HG03575 (cell line): ENCODE results near the gene PIGA.
"Not testable (repeated sequence)": the region's sequence is repeated elsewhere in the genome, so short reads cannot be mapped to it uniquely, and the experiment has no call there.

ENCODE experiments used
- ATAC-seq: cut with Tn5 transposase; IDR thresholded peaks from one replicate; pipeline ENCODE4 v1.9.1; 2021; ENCODE audit not compliant: unreplicated experiment, insufficient number of reproducible peaks, low FRiP score; ENCODE audit errors: extremely low read depth

The PIGA gene

DNA sequence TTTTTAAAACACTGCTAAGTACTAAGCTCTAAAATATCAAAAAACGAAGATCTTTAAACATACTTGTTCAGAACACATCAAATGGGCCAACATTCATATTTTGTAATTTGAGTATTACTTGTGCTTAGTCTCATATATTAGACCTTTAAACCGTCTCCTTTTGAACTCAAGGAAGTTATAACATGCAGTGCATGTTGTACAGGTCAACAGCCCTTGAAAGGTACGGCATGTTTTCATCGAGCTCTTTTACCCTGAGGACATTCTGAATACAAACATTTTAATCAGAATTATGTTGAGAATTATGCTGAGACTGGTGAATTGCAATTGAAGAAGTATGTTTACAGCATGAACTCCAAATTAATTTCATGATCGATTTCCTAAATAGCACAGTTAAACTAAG, 12.9 kb downstream of the PIGA start:
- no peak for ATAC-seq

DNA sequence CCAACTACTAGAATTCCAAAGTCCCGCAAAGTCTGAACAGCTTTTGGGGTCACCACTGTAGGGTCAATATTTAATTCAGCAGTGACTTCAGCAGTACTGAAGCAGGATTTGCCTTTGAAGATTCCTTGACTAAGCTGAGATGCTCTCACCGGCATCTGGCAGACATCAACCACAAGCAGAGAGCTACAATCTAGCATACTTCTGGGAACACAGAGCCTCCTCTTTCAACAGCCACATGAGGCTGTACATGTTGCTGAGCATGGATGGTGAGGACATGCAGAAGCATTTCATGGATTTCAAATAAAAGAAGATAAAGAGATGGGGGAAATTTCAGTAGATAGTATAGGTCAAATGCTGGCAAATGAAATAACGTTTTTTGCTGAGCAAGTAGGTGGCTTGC, 13.3 kb downstream of the PIGA start:
- no peak for ATAC-seq

GRCh38 chrX:15321447-15321846, 13.9 kb downstream of the PIGA start:
- ATAC-seq: no peak

- ATAC-seq: no peak
Observed at GRCh38 chrX:15320297-15320696, 15.0 kb downstream of the PIGA start.

DNA sequence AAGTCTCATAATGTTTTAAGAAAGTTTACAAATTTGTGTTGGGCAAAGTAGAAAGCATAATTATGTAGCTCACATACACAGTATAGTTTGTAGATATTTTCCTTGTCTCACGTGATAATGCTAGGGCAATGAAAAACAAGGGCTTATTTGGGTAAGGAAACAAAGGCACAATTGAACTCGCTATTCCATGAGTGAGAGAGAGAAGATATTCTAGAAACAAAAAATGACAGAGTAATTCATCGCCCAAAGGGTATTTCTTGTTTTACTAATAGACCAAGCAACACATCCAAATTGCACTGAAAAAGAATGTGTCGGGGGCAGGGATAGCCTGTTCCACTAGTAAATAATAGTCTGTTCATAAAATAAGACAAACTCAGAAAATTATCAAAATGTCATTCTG, 16.2 kb downstream of the PIGA start:
- ATAC-seq: no peak

DNA sequence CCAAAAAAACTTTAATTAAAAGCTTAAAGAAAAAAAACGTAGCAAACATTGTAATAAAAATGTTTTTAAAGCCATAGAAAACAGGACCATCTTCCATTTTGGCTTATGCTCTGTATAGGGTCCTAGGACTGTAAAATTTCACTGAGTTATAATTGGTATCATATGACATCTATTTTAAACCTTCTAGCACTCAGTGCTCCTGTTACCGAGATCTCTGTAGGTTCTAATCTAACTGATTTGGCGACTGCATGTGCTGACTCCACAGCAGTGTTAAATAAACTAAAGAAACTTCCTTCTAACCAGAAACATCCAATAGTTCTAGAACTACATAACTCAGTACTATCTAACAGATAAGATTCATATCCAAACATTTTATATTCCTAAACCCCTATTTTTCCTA, 19.8 kb downstream of the PIGA start, which contains the start of gene ASB11:
TSS of gene ASB11 (minus strand) at position 132 of the 400 bp plus-strand sequence. CDS start at position 97, 35 bp downstream.
- ATAC-seq: no peak

DNA sequence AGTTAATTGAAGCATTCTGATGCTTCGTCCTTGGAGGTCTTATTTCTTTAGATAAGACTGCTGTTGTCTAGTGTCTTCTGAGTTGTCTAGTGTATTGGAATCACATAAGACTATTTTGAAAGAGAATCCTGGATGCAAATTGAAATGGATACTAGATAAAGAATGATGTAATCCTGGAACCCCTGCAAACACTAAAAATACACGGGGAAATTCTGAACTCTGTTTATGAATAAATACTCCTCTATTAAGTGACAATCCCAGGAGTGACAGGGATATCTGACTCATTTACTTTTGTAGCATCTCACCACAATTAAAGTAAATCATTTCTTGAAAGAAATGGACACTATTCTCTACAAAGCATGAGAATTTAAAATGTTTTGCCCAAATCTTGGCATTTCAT, 20.9 kb downstream of the PIGA start:
- no peak for ATAC-seq

- no peak for ATAC-seq
Observed at GRCh38 chrX:15311119-15311518, 24.2 kb downstream of the PIGA start.

DNA sequence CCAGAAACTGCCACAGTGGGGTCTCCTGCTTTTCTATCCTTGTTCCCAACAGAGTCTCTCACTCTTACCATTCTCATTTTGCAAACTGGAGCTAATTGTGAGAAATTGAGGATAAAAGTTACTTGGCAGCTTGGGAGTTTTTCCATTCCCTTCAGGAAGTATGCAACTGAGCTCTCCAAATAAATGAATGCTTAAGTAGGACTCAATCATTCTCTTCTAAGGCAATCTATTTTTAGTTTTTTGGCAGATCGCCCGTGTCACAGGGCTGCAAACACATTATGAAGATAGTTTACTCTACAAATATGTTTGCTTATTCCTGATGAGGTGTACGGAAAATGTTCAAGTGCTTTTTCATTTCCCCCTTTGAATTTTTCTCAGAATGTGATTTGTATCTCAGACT, 25.2 kb downstream of the PIGA start:
- no peak for ATAC-seq

DNA sequence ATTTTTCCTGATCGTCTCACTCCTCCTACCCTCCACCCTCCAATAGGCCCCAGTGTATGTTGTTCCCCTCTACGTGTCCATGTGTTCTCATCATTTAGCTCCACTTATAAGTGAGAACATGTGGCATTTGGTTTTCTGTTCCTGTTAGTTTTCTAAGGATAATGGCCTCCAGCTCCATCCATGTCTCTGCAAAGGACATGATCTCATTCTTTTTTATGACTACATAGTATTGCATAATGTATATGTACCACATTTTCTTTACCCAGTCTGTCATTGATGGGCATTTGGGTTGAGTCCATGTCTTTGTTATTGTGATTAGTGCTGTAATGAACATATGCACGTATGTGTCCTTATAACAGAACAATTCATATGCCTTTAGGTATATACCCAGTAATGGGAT, 29.4 kb downstream of the PIGA start:
- ATAC-seq: not testable (repeated sequence)

GRCh38 chrX:15301924-15302323, 33.4 kb downstream of the PIGA start:
- no peak for ATAC-seq

- ATAC-seq: no peak
Observed at GRCh38 chrX:15299941-15300851, 35.1 kb downstream of the PIGA start.

DNA sequence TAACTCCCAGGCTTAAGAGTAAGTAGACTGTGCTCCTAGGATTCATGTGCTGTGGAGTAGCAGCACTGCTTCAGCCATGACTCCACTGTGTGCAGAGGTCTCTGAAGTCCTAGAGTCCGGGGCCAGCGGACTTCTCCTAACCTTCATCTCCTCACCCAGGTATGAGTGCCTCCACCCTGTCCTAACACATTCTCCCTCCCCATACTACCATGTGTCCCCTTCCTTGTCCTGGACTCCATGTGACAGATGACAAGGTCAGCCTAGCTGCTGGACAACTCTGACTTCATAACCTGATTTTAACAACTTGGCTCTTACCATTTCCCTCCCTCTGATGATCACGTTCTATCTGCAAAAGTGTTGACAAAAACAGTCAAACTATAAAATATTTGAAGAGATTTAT, 36.5 kb downstream of the PIGA start:
- ATAC-seq: no peak

- no peak for ATAC-seq
Observed at GRCh38 chrX:15298201-15298600, 37.1 kb downstream of the PIGA start.

DNA sequence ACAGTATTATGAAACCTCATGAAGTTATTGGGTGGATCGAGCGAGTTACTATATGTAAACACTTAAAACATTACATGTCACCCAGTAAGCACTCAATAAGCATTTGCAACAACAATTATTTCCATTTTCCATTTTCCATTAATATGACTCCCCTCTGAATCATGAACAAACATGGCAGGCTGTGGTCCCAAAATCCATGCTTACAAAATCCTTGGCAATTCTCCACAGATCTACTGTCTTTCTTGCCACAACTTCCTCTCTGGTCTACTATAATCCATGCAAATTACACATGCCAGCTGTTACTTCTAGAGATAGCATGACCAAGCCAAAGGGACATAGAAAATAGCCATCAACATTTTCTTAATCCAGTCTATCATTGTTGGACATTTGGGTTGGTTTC, 41.9 kb downstream of the PIGA start:
- ATAC-seq: no peak

DNA sequence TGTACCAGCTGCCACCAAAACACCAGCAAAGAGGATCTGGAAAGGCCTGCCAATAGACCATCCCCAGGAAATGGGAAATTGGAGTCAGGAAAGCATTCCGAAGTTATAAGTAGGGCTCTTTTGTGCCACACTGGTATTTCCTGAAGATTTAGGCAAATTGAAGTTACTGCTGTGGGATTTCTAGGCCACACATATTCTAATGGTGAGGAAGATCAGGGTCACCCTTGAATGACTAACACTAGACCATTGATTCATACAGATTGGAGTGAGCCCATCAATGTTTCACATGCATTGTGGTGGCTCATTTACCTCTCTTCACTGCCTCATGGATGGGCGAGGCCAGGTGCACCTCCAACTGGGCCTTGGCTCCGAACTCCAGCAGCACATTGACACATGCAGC, 42.5 kb downstream of the PIGA start:
- no peak for ATAC-seq

DNA sequence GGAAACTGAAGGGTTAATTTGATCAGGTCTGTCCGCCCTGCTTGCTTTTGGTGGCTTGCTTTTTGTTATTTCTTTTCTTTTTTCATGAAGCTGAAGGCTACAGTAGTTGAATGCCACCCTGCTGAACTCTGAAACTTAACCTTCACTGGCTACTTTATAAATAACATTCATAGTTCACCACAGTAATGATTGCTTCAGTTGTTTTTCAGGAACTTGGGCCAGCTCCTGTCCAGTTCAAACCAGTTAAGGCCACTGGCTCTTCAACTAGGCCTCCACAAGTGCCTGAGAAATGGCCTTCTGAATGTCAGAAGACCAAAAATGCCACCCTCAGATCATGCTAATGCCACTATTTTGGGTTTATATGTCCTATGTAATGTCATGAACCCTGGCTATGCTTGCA, 57.7 kb downstream of the PIGA start:
- no peak for ATAC-seq

- ATAC-seq: no peak
Observed at GRCh38 chrX:15274946-15275345, 60.4 kb downstream of the PIGA start.

DNA sequence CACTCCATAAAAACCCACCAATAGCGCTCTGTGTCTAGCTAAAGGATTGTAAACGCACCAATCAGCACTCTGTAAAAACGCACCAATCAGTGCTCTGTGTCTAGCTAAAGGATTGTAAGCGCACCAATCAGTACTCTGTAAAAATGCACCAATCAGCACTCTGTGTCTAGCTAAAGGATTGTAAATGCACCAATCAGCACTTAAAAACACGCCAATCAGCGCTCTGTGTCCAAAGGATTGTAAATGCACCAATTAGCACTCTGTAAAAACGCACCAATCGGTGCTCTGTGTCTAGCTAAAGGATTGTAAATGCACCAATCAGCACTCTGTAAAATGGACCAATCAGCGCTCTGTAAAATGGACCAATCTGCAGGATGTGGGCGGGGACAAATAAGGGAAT, 62.0 kb downstream of the PIGA start:
- not testable (repeated sequence) for ATAC-seq

- ATAC-seq: no peak
Observed at GRCh38 chrX:15271757-15272156, 63.6 kb downstream of the PIGA start.
